IPS DF 19.7 (cell line): ENCODE data around the gene HPSE2.
"Not testable (repeated sequence)": the region's sequence is repeated elsewhere in the genome, so short reads cannot be mapped to it uniquely, and the experiment has no call there.

Experiments used
- DNase-seq: peaks from one replicate; pipeline ENCODE4 v3.0.0-alpha.2; 2013; ENCODE audit warnings: low read depth, low spot score

The HPSE2 gene

GRCh38 chr10:98568551-98568950, 667.1 kb downstream of the HPSE2 start:
- DNase-seq: no peak

GRCh38 chr10:98567391-98568133, 668.1 kb downstream of the HPSE2 start:
- no peak for DNase-seq

GRCh38 chr10:98563811-98564210, 671.8 kb downstream of the HPSE2 start:
- no peak for DNase-seq

GRCh38 chr10:98560565-98560964, 675.1 kb downstream of the HPSE2 start:
- no peak for DNase-seq

DNA sequence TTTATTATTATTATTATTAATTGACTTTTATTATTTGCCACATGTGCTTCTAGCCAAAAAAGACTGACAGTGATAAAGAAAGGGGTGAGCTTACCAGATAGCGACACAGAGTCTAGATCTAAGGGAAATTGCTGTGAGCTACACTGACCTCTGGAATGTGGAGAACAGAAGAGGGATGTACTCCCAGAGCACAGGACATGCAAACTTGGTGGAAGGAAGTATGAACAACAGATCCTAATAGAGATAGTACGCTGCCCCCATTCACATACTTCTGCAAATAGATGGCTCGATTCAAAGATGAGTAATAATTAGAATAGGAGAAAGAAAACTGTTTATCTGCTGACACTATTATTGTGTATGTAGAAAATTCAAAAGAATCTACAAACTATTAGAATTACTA, 679.6 kb downstream of the HPSE2 start:
- DNase-seq: no peak

- DNase-seq: no peak
These were observed 680.5 kb downstream of the HPSE2 start for GRCh38 chr10:98555021-98555619.

- DNase-seq: not testable (repeated sequence)
These were observed 694.1 kb downstream of the HPSE2 start for GRCh38 chr10:98541561-98541960.

GRCh38 chr10:98539578-98539977, 696.1 kb downstream of the HPSE2 start:
- no peak for DNase-seq

DNA sequence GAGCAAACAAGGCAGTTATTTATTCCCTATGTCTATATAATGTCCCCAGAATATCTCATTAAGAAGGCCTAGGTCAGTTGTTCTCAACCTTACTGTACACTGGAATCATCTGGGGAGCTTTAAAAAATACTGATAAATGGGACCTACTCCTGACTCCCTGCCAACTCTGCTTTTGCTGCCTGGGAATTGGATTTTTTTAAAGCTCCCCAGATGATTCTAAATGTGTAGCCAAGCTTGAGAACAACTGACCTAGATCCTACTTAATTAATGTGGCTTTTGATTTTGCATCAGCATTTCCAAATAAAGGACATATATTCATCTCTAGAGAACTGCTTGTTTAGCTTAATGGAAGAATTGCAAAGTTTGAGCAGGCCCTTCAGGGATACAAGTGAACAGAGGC, 697.2 kb downstream of the HPSE2 start:
- no peak for DNase-seq

DNA sequence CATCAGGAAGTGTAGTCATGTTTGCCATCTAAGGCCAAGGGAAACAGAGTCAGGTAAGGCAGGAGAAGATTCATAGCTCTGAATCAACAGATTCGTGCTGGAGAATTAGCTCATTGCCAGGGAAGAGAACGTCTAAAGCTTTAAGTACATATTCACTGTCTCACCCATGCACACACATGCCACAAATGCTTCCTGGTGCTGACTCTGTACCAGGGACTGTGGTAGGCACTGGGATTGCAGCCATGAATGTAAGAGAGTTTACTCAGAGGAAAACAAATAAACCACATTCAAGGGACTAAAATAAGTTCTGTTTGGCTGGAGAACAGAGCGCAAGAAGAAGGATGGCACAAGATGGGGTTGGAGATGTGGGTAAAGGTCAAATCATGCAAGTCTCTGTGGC, 699.1 kb downstream of the HPSE2 start:
- DNase-seq: no peak

- DNase-seq: no peak
These were observed 701.8 kb downstream of the HPSE2 start for GRCh38 chr10:98533746-98534445.

- DNase-seq: no peak
These were observed 702.4 kb downstream of the HPSE2 start for GRCh38 chr10:98533241-98533640.

- DNase-seq: no peak
These were observed 706.9 kb downstream of the HPSE2 start for GRCh38 chr10:98528805-98529183.

GRCh38 chr10:98528166-98528804, 707.4 kb downstream of the HPSE2 start:
- DNase-seq: no peak

- no peak for DNase-seq
These were observed 709.7 kb downstream of the HPSE2 start for GRCh38 chr10:98525969-98526368.

DNA sequence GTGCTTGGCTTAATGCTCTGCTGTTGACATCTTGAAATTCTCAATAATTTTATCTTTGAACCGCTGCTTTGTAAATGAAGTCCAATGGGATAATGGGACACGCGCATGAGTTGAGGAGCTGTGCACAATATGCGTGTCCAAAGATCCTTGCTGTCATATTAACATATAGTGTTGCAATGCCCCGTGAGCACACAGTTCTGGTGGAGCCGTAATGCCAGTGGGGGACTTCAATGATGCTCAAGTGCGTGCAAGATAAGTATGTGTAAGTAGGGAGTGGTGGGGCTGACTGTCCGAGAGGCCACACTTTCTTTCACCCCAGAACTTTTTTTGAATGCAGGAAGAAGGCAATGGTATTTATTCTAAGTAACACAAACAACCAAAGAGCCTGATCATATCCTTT, 711.5 kb downstream of the HPSE2 start:
- DNase-seq: no peak

- no peak for DNase-seq
These were observed 715.8 kb downstream of the HPSE2 start for GRCh38 chr10:98519841-98520240.

GRCh38 chr10:98517672-98518071, 718.0 kb downstream of the HPSE2 start:
- no peak for DNase-seq

GRCh38 chr10:98516352-98516751, 719.3 kb downstream of the HPSE2 start:
- no peak for DNase-seq

DNA sequence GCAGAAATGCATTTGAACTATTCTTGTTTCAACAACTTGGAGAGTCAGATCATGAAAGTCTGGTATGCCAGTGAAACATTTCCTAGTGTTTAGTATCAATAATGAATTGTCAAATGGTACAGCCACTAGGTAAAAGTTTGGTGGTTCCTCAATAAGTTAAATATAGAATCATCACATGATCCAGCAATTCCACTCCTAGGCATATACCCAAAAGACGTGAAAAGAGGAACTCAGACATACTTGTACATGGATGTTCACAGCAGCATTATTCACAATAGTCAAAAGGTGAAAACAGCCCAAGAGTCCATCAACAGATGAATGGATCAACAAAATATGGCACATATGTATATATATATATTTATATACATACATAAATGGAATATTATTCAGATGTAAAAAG, 721.9 kb downstream of the HPSE2 start:
- no peak for DNase-seq

DNA sequence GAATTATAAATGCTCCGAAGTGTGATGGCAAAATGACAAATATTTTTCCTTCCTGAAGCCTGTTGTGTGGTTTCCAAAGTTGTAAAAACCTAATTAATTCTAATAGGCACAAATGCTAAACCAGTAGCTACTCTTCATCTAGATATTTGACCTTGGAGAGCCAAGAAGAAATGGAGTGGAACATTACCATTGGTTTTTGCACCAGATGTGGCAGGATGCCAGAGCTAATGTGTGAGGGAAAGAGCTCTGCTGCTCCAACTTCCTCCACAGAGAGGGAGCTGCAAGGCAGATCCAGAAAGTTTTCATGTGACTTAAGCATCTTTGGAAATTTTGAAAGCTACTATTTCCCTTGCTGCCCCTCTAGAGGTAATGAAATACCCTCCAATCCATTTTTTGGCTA, 723.8 kb downstream of the HPSE2 start:
- no peak for DNase-seq

DNA sequence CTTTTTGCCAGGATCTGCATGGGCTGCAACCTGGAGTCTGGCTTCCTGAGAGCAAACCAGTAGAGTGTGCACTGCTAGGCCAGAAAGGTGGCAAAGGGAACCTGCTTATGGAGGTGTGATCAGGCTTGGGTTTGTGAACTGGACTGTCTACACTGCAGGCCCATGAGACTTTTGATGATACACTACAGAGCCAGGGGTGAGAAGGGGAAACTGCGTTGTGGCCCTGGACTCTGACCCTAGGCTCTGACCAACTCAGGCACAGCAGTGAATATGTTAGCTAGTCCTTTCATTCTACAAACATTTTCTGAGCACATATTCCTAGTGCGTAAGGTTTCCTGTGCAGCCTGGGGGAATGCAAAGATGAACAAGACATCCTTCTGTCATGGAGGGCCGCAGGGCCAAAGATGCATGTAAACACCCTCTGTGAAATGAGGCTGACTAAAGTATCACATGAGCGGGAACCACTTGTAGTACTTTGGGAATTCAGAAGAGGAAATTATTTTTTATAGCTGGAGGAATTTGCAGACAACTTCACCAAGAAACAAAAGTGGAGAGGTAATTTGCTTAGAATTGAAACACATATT, 725.1 kb downstream of the HPSE2 start:
- DNase-seq: no peak
